ENCODE data around the gene ZFYVE28. TPM values are rescaled to one million over a fixed set of nuclear protein-coding genes. Genes with fewer than 3 reads are reported as not detected.
A peak's percentile ranks its signal among the peaks of the same experiment; 100 is the strongest.

The ZFYVE28 gene
- polyA plus RNA-seq, 1 of the 3 experiments (the other 2 are of a cell fraction): 3.2 TPM

DNA sequence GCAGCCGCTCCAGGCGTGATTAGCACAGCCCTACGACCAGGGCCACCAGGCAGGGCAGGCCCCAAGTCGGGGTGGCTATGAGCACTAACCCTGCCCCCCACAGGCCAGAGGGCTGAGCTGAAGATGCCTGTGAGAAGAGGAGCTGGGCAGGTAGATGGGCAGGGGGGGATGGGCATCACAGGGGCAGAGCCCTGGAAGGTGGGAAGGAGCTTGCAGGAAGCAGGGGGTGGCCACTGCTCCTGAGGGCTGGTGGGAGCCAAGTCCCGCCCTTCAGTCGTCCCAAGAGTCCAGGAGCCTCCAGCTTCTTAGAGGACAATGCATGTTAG is 149.3 kb downstream of the ZFYVE28 start (continued):
- TF ChIP-seq, protein P1, sequence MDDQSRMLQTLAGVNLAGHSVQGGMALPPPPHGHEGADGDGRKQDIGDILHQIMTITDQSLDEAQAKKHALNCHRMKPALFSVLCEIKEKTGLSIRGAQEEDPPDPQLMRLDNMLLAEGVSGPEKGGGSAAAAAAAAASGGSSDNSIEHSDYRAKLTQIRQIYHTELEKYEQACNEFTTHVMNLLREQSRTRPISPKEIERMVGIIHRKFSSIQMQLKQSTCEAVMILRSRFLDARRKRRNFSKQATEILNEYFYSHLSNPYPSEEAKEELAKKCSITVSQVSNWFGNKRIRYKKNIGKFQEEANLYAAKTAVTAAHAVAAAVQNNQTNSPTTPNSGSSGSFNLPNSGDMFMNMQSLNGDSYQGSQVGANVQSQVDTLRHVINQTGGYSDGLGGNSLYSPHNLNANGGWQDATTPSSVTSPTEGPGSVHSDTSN (IDR thresholded peaks at IDR 0.05): no peak
- no peak for TF ChIP-seq MEF2A (IDR thresholded peaks at IDR 0.05; ENCODE audit: borderline replicate concordance, low read depth)
- no peak for TF ChIP-seq RXRA (IDR thresholded peaks at IDR 0.05; ENCODE audit: borderline replicate concordance, low read depth)
- TF ChIP-seq POLR2AphosphoS5 (IDR thresholded peaks at IDR 0.05; ENCODE audit: low read depth, low read length): no peak

DNA sequence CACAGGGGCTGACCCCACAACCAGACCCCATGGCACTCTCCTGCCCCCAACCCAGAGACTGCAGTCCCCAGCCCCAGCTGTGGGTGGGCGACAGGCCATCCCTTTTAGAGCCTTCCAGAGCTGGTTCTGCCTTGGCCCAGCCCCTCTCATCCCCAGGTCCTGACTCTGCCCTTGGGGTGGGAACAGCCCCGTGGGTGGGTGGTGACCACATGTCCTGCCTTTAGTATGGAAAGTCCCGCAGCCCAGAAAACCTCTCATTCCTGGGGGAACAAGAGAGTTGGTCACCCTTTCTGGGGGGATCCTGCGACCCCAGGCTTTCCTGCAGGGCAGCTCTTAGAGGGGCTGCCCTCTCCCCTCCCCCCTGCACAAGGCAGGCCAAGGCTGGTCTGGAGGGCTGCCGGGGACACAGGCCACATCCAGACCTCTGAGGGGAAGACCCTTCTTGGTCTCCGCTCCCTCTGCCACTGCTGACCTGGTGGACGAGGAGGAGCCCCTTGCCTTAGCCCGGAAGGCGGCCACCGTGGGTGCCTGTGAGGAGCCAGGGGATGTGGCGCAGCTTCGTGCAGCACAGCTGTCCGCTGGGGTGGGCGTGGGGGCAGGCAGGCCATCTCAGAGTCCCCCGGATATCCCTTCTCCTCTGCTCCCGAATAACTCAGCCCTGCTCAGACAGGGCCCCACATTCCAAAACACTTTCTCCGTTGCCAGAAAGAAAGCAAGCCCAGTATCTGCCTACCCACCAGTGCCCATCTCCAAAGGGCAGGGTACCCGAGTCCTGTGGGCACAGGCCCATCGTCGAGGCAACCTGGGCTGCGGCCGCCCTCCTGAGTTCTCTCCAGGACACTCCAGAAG is 149.9 kb downstream of the ZFYVE28 start:
- Histone ChIP-seq H3K9ac (no peak overlapping the region), H3K79me2 (ENCODE audit: insufficient read depth) (no peaks in the 10 kb centered on the region), H3K4me3 (ENCODE audit: low read depth in 2 of 2, low read length in 1 of 2) (no peak overlapping the region), H4K20me1 (ENCODE audit: insufficient read depth) (no peaks in the 10 kb centered on the region), H3F3A (replicated peaks; ENCODE audit: insufficient read depth) (no peaks in the 10 kb centered on the region), H3K27ac (ENCODE audit: low read depth in 2 of 2, low read length in 1 of 2) (no peak overlapping the region; a peak in 1 of 4 replicates), H3K9me3 (no peaks in the 10 kb centered on the region), H3K4me1 (ENCODE audit: control insufficient read depth in 1 of 2, insufficient read depth in 2 of 2, low read depth in 1 of 2, low read length in 1 of 2) (peaks cover 0 to 49% of the 10 kb centered on the region in 2 experiments; a peak in 1 of 4 replicates), H3K9me2 (no peaks in the 10 kb centered on the region), H3K4me2 (no peak overlapping the region), H3K36me3 (replicated peaks in 1 of 2; ENCODE audit: control insufficient read depth in 1 of 2, insufficient read depth in 2 of 2, low read length in 1 of 2) (no peaks in the 10 kb centered on the region), H2AFZ (ENCODE audit: low read depth) (no peak overlapping the region), H3K27me3 (ENCODE audit: insufficient read depth) (no peaks in the 10 kb centered on the region)
- DNase-seq: peak; percentile 38
- ChIA-PET CTCF (interaction anchor here (0.9 kb wide), 1 partner anchor 168 kb away, joined by 5 read pairs; no protein-coding TSS in a partner anchor), POLR2A (no interaction called here)
- WGBS (ENCODE audit: low lambda C conversion rate): 83% methylated on average over 5 of the region's 22 CpGs
- TF ChIP-seq ELF1 (IDR thresholded peaks at IDR 0.05): no peak
- TF ChIP-seq TCF12 (IDR thresholded peaks at IDR 0.05): no peak
- TF ChIP-seq, protein P2, sequence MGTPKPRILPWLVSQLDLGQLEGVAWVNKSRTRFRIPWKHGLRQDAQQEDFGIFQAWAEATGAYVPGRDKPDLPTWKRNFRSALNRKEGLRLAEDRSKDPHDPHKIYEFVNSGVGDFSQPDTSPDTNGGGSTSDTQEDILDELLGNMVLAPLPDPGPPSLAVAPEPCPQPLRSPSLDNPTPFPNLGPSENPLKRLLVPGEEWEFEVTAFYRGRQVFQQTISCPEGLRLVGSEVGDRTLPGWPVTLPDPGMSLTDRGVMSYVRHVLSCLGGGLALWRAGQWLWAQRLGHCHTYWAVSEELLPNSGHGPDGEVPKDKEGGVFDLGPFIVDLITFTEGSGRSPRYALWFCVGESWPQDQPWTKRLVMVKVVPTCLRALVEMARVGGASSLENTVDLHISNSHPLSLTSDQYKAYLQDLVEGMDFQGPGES (IDR thresholded peaks at IDR 0.05; ENCODE audit: low read depth, low read length): no peak
- TF ChIP-seq, protein P3, sequence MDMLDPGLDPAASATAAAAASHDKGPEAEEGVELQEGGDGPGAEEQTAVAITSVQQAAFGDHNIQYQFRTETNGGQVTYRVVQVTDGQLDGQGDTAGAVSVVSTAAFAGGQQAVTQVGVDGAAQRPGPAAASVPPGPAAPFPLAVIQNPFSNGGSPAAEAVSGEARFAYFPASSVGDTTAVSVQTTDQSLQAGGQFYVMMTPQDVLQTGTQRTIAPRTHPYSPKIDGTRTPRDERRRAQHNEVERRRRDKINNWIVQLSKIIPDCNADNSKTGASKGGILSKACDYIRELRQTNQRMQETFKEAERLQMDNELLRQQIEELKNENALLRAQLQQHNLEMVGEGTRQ (IDR thresholded peaks at IDR 0.05; ENCODE audit: borderline replicate concordance, low read depth, low read length): no peak

DNA sequence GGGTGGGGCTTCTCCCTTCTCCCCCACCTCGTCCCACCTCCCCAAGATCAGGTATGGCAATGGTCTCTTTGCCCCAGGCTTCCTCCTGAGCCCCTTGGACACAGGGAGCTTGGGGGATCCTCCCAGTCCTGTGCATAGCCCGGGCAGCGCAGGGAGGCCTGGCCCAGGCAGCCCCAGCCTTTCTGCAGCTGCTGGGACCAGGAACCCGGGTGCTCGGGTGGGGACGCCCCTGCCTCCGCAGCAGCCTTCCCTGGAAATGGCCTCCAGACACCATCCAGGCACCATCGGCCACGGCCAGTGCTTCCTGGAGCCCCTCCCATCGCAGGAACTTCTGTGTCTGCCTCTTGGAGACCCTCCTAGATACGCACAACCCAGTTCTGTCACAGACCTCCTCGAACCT is 150.6 kb downstream of the ZFYVE28 start:
- DNase-seq: no peak
- Histone ChIP-seq H3K27me3 (ENCODE audit: insufficient read depth) (no peaks in the 10 kb centered on the region), H3K9ac (no peak overlapping the region), H3K36me3 (replicated peaks in 1 of 2; ENCODE audit: control insufficient read depth in 1 of 2, insufficient read depth in 2 of 2, low read length in 1 of 2) (no peaks in the 10 kb centered on the region), H3K79me2 (ENCODE audit: insufficient read depth) (no peaks in the 10 kb centered on the region), H3K9me2 (no peaks in the 10 kb centered on the region), H4K20me1 (ENCODE audit: insufficient read depth) (no peaks in the 10 kb centered on the region), H3K9me3 (no peaks in the 10 kb centered on the region), H2AFZ (ENCODE audit: low read depth) (no peak overlapping the region), H3K27ac (ENCODE audit: low read depth in 2 of 2, low read length in 1 of 2) (no peak overlapping the region), H3K4me1 (ENCODE audit: control insufficient read depth in 1 of 2, insufficient read depth in 2 of 2, low read depth in 1 of 2, low read length in 1 of 2) (peaks cover 0 to 51% of the 10 kb centered on the region in 2 experiments; a peak in 1 of 4 replicates), H3K4me3 (ENCODE audit: low read depth in 2 of 2, low read length in 1 of 2) (no peak overlapping the region), H3F3A (replicated peaks; ENCODE audit: insufficient read depth) (no peaks in the 10 kb centered on the region), H3K4me2 (no peak overlapping the region)
- 80% methylated on average over 1 of the region's 12 CpGs for WGBS (ENCODE audit: low lambda C conversion rate)
- POLR2A ChIA-PET: no interaction called here
- TF ChIP-seq, protein P4, sequence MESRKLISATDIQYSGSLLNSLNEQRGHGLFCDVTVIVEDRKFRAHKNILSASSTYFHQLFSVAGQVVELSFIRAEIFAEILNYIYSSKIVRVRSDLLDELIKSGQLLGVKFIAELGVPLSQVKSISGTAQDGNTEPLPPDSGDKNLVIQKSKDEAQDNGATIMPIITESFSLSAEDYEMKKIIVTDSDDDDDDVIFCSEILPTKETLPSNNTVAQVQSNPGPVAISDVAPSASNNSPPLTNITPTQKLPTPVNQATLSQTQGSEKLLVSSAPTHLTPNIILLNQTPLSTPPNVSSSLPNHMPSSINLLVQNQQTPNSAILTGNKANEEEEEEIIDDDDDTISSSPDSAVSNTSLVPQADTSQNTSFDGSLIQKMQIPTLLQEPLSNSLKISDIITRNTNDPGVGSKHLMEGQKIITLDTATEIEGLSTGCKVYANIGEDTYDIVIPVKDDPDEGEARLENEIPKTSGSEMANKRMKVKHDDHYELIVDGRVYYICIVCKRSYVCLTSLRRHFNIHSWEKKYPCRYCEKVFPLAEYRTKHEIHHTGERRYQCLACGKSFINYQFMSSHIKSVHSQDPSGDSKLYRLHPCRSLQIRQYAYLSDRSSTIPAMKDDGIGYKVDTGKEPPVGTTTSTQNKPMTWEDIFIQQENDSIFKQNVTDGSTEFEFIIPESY (IDR thresholded peaks at IDR 0.05; ENCODE audit: borderline replicate concordance, low read depth): no peak
- CTCF ChIA-PET: interaction anchor here (0.9 kb wide), 1 partner anchor 169 kb away, joined by 5 read pairs; no protein-coding TSS in a partner anchor

Measured in SK-N-SH (cell line).